HG03060 (cell line): ENCODE measurements around the gene SLC30A2.

Experiments
- ATAC-seq: cut with Tn5 transposase; IDR thresholded peaks from one replicate; pipeline ENCODE4 v1.9.1; 2021; ENCODE audit warnings: low read depth, moderate number of reproducible peaks; ENCODE audit not compliant: unreplicated experiment

SLC30A2 gene

GRCh38 chr1:26043765-26044164, 2.2 kb downstream of the SLC30A2 start:
- no peak for ATAC-seq

GRCh38 chr1:26041978-26042377, 3.9 kb downstream of the SLC30A2 start:
- ATAC-seq: no peak

GRCh38 chr1:26041401-26041800, 4.5 kb downstream of the SLC30A2 start:
- no peak for ATAC-seq

DNA sequence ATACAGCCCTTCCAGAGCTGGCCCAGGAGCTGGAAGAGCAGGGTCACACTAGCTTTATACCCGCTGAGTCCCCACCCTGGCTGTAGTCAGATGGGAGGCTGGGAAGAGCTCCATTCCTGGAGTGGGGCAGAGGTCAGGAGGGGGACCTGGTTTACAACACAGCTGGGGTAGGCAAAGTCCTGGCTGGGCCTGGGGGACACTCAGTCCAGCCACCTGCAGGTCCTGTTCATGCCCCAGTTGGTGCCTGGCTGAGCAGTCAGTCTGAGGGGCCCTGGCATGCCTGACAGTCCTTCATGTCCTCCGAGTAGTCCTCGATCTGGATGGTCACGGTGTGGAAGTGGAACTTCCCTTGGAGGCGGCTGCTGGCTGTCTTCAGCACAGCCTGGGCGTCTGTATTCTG, 7.0 kb downstream of the SLC30A2 start:
- ATAC-seq: no peak

- ATAC-seq: no peak
Measured at GRCh38 chr1:26038477-26038876, 7.4 kb downstream of the SLC30A2 start.

GRCh38 chr1:26037904-26038303, 8.0 kb downstream of the SLC30A2 start:
- no peak for ATAC-seq

- no peak for ATAC-seq
Measured at GRCh38 chr1:26036756-26037281, 9.1 kb downstream of the SLC30A2 start.

GRCh38 chr1:26035959-26036755, 9.8 kb downstream of the SLC30A2 start:
- ATAC-seq: no peak

GRCh38 chr1:26035203-26035958, 10.5 kb downstream of the SLC30A2 start:
- ATAC-seq: no peak

GRCh38 chr1:26034504-26035202, 11.3 kb downstream of the SLC30A2 start:
- no peak for ATAC-seq

- ATAC-seq: no peak
Measured at GRCh38 chr1:26032656-26033357, 13.1 kb downstream of the SLC30A2 start.

- ATAC-seq: no peak
Measured at GRCh38 chr1:26031611-26032220, 14.2 kb downstream of the SLC30A2 start.

DNA sequence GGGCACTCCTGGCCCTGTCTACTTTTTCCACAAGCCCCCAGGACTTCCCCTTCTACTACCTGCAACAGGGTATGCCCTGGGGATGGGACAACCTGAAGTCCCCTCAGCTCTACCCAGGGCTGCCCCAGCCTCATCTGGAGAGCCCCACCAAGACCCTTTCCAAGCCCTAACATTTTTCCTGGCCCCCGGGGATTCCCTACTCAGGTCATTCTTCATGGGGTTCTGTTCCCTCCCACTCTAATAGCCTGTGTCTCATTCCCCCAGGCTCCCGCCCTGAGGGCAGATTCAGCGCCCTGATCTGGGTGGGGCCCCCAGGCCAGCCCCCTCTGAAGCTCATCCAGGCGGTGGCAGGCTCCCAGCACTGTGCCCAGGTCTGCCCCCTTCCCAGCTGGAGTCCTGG, 14.7 kb downstream of the SLC30A2 start:
- no peak for ATAC-seq

DNA sequence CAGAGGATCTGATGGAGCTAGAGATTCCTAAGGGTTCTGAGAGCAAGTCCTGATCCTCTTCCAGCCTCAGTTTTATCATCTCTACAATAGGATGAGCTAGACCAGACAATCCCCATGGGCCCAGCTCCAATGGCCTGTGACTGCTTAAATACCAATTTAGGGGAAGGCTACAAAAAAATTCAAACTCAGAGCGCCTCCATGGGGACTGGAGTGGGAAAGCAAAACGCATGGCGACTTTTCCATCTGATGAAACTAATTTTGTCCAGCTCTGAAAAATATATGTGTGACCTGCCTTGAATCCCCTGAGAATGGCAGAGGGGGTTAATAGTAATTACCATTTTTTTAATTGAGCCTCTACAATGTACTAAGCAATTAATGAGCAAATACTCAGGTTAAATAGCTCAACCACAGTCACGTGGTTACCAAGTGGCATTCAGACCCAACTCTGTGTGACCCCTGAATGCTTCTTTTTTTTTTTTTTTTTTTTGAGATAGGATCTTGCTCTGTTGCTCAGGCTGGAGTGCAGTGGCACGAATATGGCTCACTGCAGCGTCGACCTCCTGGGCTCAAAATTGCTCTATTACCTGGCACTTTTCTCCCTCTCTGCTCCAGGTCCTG, 15.9 kb downstream of the SLC30A2 start:
- no peak for ATAC-seq

DNA sequence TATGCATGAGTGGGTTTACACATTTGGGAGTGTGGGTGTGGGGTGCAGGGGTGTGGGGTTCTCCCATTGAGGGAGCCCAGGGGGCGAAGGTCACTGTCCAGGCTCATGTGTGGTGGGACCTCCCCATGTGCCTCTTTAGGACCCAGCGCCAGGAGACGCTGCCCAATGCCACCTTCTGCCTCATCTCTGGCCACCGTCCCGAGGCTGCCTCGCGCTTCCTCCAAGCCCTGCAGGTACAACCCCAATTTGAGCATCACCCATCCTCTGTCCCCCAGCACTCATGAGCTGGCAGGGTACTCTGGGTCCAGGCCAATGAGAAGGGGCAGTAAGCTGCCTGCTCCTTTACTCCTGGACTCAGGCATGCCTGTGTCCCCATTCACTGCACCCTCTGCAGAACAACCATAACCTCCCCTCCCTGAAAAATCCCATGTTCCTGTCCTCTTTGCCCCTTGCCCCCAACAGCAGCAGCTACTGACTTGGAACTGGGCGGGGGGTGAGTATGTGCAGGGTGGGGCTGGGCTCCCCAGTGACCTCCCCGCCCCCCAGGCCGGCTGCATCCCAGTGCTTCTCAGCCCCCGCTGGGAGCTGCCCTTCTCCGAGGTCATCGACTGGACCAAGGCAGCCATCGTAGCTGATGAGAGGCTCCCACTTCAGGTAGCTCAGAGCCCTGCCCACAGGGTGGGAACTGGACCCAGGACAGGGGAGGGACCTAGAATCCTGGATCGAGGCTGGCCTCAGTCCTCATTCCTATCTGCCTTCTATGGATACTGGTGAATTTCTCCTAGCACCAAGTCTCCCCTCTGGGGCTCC, 16.7 kb downstream of the SLC30A2 start:
- no peak for ATAC-seq

DNA sequence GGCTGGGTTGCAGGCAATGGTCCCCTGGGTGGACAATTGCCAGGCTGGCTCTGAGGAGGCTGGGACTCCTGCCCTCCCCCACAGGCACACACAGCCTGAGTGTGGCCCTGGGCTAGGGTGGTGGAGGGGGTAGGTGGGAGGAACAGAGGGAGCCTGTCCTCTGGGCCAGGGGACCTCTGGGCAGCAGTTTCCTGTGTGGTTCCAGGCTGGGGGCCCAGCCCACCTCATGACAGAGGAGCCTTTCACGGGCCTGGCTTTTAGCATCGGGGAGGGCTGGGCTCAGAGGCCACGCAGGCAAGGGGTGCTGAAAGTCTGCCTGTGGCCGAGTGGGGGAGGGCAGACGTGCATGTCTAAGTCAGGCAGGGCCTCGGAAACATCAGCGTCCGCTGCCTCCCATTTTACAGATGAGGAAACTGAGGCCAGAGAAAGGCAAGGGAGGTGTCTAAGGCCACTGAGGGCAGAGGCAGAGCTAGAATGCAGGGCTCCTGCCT, 17.4 kb downstream of the SLC30A2 start:
- ATAC-seq: no peak

GRCh38 chr1:26027716-26028489, 18.0 kb downstream of the SLC30A2 start:
- no peak for ATAC-seq

DNA sequence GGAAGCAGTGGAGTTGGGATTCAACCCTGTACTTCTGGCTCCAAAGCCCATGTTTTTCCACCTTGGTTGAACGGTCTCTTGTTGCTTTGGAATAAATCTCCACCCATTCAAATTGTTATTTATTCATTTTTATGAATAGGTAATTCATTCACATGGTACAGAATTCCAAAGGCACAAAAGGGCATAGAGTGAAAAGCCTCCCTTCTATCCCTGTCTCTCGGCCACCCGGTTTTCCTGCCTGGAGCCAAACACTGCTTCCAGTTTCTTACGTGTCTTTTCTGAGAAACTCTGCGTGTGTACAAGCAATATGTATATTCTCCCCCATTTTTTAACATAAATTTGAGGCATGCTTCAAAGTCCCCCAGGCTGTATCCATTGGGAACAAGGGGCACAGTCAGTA, 20.4 kb downstream of the SLC30A2 start:
- ATAC-seq: no peak
